Right renal pelvis (tissue), 4 donors: ENCODE data around the gene CSAG3. TPM values are rescaled to one million over a fixed set of nuclear protein-coding genes. Genes with fewer than 3 reads are reported as not detected.
"Not testable (repeated sequence)": the region's sequence is repeated elsewhere in the genome, so short reads cannot be mapped to it uniquely, and the experiment has no call there.

Experiments
- DNase-seq, 4 donors: peaks; one replicate each; pipeline ENCODE4 v3.0.0-alpha.2; 2013; ENCODE audit warnings: low read depth in 4 of 4, low spot score in 3 of 4, missing footprints in 1 of 4
- polyA plus RNA-seq, 4 donors: library from polyadenylated mRNA; unstranded; fragments of 120-200 nt; gene quantifications; one replicate each; pipeline ENCODE4 v1.2.1, GENCODE V29; 2013; ENCODE audit not compliant: insufficient read length in 4 of 4

Gene CSAG3
- polyA plus RNA-seq = not detected

DNA sequence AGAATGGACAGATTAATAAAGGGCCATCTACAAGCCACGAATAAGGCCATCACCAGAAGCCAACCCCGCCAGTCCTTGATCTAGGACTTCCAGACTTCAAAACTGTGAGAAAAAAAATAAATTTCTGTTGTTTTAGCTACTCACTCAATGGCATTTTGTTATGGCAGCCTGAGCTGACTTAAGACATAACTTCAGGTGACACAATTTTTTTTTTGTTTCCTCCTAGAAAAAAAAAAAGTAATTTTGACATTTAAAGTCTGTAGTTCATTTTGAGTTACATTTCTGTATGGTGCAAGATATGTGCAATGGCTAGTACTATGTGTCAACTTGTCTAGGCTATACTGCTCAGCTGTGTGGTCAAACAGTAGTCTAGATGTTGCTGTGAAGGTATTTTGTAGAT, at the start of gene CSAG3:
Gene CSAG3, plus strand, starts transcription at position 301 of the 400 bp plus-strand sequence.
- DNase-seq = not testable (repeated sequence)

GRCh38 chrX:152713195-152713594, 45.8 kb upstream of the CSAG3 start:
- not testable (repeated sequence) for DNase-seq

DNA sequence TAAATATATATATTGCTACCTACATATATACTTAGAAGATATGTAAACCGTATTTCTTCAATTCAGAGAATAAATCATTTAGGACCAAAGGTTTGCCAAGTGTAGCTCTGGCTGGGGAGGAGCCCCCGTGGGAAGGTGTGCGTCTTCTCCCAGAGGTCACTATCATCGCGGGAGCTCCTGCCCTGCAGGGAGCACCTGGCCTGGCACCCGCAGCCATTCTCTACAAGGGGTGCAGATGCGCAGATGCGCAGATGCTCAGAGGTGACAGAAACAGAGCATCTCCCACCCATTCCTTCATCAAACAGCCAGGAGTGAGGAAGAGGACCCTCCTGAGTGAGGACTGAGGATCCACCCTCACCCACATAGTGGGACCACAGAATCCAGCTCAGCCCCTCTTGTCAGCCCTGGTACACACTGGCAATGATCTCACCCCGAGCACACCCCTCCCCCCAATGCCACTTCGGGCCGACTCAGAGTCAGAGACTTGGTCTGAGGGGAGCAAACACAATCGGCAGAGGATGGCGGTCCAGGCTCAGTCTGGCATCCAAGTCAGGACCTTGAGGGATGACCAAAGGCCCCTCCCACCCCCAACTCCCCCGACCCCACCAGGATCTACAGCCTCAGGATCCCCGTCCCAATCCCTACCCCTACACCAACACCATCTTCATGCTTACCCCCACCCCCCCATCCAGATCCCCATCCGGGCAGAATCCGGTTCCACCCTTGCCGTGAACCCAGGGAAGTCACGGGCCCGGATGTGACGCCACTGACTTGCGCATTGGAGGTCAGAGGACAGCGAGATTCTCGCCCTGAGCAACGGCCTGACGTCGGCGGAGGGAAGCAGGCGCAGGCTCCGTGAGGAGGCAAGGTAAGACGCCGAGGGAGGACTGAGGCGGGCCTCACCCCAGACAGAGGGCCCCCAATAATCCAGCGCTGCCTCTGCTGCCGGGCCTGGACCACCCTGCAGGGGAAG, 44.9 kb upstream of the CSAG3 start, which contains the start of gene MAGEA2B:
Gene MAGEA2B, plus strand, starts transcription at position 814 of the 973 bp plus-strand sequence. CDS start 2,479 bp downstream, outside the sequence.
- DNase-seq = not testable (repeated sequence)

GRCh38 chrX:152725409-152725808, 33.6 kb upstream of the CSAG3 start:
- DNase-seq = no peak

GRCh38 chrX:152733261-152733975, 25.6 kb upstream of the CSAG3 start, which contains the start of the genes CSAG1 and MAGEA12:
CSAG1 (minus strand) TSS chrX:152733721; CDS start chrX:152732460, 1,261 bp downstream.
MAGEA12 (plus strand) TSS chrX:152733757; CDS start chrX:152736162, 2,405 bp downstream.
- no peak for DNase-seq

- DNase-seq = not testable (repeated sequence)
These were observed 24.7 kb upstream of the CSAG3 start for GRCh38 chrX:152734143-152734858.

DNA sequence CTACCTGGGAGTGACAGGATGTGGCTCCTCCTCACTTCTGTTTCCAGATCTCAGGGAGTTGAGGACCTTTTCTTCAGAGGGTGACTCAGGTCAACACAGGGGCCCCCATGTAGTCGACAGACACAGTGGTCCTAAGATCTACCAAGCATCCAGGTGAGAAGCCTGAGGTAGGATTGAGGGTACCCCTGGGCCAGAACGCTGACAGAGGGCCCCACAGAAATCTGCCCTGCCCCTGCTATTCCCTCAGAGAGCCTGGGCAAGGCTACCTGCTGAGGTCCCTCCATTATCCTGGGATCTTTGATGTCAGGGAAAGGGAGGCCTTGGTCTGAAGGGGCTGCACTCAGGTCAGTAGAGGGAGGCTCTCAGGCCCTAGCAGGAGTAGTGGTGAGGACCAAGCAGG, 23.9 kb upstream of the CSAG3 start:
- DNase-seq = no peak

DNA sequence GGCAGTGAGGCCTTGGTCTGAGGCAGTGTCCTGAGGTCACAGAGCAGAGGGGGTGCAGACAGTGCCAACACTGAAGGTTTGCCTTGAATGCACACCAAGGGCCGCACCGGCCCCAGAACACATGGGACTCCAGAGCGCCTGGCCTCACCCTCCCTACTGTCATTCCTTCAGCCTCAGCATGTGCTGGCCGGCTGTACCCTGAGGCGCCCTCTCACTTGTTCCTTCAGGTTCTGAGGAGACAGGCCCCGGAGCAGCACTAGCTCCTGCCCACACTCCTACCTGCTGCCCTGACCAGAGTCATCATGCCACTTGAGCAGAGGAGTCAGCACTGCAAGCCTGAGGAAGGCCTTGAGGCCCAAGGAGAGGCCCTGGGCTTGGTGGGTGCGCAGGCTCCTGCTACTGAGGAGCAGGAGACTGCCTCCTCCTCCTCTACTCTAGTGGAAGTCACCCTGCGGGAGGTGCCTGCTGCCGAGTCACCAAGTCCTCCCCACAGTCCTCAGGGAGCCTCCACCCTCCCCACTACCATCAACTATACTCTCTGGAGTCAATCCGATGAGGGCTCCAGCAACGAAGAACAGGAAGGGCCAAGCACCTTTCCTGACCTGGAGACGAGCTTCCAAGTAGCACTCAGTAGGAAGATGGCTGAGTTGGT, 23.0 kb upstream of the CSAG3 start:
- no peak for DNase-seq

DNA sequence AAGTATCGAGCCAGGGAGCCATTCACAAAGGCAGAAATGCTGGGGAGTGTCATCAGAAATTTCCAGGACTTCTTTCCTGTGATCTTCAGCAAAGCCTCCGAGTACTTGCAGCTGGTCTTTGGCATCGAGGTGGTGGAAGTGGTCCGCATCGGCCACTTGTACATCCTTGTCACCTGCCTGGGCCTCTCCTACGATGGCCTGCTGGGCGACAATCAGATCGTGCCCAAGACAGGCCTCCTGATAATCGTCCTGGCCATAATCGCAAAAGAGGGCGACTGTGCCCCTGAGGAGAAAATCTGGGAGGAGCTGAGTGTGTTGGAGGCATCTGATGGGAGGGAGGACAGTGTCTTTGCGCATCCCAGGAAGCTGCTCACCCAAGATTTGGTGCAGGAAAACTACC, 22.5 kb upstream of the CSAG3 start:
- DNase-seq = not testable (repeated sequence)

- no peak for DNase-seq
These were observed 20.5 kb upstream of the CSAG3 start for GRCh38 chrX:152738560-152738959.

DNA sequence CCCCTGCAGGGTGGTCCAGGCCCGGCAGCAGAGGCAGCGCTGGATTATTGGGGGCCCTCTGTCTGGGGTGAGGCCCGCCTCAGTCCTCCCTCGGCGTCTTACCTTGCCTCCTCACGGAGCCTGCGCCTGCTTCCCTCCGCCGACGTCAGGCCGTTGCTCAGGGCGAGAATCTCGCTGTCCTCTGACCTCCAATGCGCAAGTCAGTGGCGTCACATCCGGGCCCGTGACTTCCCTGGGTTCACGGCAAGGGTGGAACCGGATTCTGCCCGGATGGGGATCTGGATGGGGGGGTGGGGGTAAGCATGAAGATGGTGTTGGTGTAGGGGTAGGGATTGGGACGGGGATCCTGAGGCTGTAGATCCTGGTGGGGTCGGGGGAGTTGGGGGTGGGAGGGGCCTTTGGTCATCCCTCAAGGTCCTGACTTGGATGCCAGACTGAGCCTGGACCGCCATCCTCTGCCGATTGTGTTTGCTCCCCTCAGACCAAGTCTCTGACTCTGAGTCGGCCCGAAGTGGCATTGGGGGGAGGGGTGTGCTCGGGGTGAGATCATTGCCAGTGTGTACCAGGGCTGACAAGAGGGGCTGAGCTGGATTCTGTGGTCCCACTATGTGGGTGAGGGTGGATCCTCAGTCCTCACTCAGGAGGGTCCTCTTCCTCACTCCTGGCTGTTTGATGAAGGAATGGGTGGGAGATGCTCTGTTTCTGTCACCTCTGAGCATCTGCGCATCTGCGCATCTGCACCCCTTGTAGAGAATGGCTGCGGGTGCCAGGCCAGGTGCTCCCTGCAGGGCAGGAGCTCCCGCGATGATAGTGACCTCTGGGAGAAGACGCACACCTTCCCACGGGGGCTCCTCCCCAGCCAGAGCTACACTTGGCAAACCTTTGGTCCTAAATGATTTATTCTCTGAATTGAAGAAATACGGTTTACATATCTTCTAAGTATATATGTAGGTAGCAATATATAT, 5.0 kb upstream of the CSAG3 start, which contains the start of gene MAGEA2:
Gene MAGEA2, minus strand, starts transcription at position 157 of the 965 bp plus-strand sequence. CDS start 2,479 bp downstream, outside the sequence.
- DNase-seq = not testable (repeated sequence)

DNA sequence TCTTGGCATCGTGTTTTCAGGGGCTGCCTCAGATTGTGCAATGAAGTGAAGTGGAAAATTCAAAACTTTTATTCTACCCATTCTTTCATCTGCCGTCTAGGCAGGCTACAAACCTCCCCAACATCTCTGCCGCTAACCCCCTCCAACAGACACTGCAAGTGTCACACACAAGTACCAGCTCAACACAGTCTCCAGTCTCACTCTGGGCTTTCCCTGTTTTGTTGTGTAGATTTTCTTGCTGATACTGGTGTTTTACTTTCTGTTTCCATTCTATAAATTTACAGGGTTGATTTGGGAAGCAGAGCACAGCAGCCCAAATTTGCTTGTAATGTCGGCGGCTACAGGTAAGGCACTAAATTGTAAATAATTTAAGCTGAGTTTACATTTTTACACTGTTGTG, 4.1 kb upstream of the CSAG3 start:
- DNase-seq = not testable (repeated sequence)

DNA sequence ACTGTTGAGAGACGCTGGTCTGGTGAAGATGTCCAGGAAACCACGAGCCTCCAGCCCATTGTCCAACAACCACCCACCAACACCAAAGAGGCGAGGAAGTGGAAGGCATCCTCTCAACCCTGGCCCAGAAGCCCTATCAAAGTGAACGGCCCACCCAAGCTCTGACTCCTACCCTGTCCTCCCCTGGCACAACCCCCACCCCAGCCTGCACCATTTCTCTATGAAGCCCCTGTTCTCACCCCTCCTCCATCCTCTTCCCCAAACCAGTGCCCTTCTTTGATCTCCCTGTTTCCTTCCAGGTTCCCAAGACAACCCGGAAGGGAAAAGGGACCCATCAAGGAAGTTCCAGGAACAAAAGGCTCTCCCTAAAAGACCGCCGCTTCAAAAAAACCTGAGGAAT, 526 bp downstream of the CSAG3 start:
- DNase-seq = not testable (repeated sequence)

DNA sequence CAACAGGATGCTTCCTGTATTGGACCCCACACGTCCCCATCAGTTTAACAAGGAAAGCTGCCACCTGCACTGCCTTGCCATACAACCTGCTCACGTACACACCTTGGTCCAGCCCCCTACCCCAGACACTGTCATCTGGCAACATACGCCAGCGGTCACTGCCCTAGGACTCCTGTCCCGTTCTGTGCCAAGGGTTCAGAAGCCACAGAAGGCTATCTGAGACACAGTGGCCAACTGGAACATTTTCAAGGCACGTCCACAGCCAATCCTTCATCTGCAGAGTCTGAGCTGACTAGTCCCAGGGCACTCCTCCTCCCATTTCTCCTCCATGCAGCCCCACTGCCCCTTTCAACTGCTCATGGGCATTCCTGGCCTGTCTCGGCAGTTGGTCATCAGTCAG, 2.6 kb downstream of the CSAG3 start:
- not testable (repeated sequence) for DNase-seq

DNA sequence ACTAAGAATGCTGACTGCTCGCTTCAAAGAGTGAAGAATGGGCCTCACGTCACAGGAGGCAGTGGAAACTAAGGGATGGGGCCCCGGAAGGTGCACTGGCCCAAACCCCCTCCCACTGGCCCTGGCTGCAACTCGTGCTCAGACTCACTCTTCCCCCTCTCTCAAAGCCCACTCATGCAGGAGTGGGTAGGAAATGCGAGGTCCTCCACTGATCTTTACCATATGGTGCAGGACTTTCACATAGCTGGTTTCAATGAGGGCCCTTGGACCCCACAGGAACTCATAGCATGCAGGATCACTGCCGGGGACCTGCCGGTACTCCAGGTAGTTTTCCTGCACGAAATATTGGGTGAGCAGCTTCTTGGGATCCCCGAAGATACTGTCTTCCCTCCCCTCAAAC, 7.5 kb downstream of the CSAG3 start:
- not testable (repeated sequence) for DNase-seq

- not testable (repeated sequence) for DNase-seq
These were observed 10.7 kb downstream of the CSAG3 start, which contains the start of gene MAGEA6 for GRCh38 chrX:152769549-152770289. MAGEA6 (minus strand) TSS chrX:152769689; CDS start chrX:152767650, 2,039 bp downstream.

DNA sequence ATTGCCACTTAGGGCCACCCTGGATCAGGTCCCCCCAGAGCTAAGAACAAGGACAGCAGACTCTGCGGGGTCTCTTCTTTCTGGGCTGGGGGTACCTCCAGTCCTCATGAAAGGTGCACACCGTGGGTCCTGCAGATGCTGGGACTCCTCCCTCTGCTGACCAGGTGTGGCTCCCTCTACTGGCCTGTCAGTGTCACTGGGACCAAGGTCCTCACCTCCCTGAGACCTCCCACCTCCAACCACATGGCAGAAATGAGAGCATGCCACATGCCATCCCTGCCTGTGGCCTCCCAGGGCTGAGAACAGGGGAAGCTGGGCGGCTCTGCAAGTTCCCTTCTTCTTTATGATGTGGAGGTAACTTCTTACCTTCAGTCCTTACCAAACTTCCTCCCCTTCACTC, 28.0 kb downstream of the CSAG3 start:
- not testable (repeated sequence) for DNase-seq

DNA sequence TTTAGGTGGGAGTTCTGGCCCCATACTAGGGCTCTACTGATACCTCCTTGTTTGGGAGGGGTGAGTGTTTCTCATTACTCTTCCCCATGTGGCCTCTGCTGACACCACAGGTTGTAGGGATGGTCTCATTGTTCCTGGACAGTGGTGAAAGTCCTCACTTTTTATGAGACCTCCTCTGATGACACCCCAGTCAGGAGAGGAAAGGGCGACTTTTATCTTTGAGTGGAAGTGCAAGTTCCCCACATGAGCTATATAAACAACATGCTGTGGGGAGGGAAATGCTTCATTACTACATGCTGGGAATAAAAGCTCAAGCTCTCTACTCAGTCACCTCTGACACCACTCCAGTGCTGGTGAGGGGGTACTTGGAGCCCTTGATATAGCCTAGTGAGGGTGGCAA, 39.9 kb downstream of the CSAG3 start:
- no peak for DNase-seq
